HEK293 (cell line): ENCODE measurements around the gene NLGN2.
A peak's percentile ranks its signal among the peaks of the same experiment; 100 is the strongest.

Experiments
- CTCF ChIA-PET: fragments of 350-600 bp; formaldehyde crosslinking; extraction: SDS; loops from one replicate; lab custom pipeline; 2021; ENCODE audit warnings: antibody characterized with exemption; lab: Yijun Ruan, JAX
- POLR2A ChIA-PET: fragments of 300-600 bp; formaldehyde crosslinking; extraction: SDS; loops from one replicate; lab custom pipeline; 2020; ENCODE audit warnings: antibody characterized with exemption, inconsistent platforms; lab: Yijun Ruan, JAX
- H3K27ac ChIP-seq: fragments of 200-500 bp; sonication (Bioruptor generic); 2 replicates; pipeline ENCODE4 v1.5.1; 2014; ENCODE audit warnings: low read depth, low read length, control low read depth, inconsistent platforms; ENCODE audit errors: extremely low read depth
- H3K36me3 ChIP-seq, 2 experiments: fragments of 200-500 bp in 1 of 2; sonication (Bioruptor generic) in 1 of 2; 1 replicate in 1 of 2; 2 replicates in 1 of 2; pipeline ENCODE4 v1.5.1; 2014 to 2017; ENCODE audit warnings: inconsistent platforms in 2 of 2, low read length in 2 of 2; ENCODE audit not compliant: control insufficient read depth in 2 of 2, insufficient read depth in 1 of 2
- H3K4me1 ChIP-seq: fragments of 200-500 bp; sonication (Bioruptor generic); 2 replicates; pipeline ENCODE4 v1.5.1; 2014; ENCODE audit warnings: mild to moderate bottlenecking, low read length, inconsistent platforms; ENCODE audit not compliant: control insufficient read depth, insufficient read depth
- H3K4me3 ChIP-seq: 2 replicates; pipeline ENCODE4 v1.5.1; 2011; ENCODE audit warnings: low read depth, mild to moderate bottlenecking, control low read depth, low read length, moderate library complexity
- H3K9me3 ChIP-seq: fragments of 200-500 bp; sonication (Bioruptor generic); 2 replicates; pipeline ENCODE4 v1.5.1; 2014; ENCODE audit warnings: low read depth, low read length, inconsistent platforms; ENCODE audit not compliant: control insufficient read depth, insufficient read depth
- ATF2 ChIP-seq: fragments of 450-650 bp; formaldehyde crosslinking; IDR thresholded peaks from 2 replicates; pipeline ENCODE4 v1.5.1; 2016; ENCODE audit warnings: missing biosample characterization, missing genetic modification characterization, low read depth
- GLI2 ChIP-seq: fragments of 450-650 bp; formaldehyde crosslinking; IDR thresholded peaks from 2 replicates; pipeline ENCODE4; 2017; ENCODE audit warnings: missing biosample characterization, missing genetic modification characterization, low read depth, borderline replicate concordance
- GLIS1 ChIP-seq: fragments of 450-650 bp; formaldehyde crosslinking; IDR thresholded peaks from 2 replicates; pipeline ENCODE4 v1.5.1; 2016; ENCODE audit warnings: missing biosample characterization, missing genetic modification characterization
- KLF1 ChIP-seq: fragments of 450-650 bp; formaldehyde crosslinking; IDR thresholded peaks from 2 replicates; pipeline ENCODE4 v1.5.1; 2016; ENCODE audit warnings: missing biosample characterization, missing genetic modification characterization
- MYNN ChIP-seq: fragments of 450-650 bp; formaldehyde crosslinking; IDR thresholded peaks from 2 replicates; pipeline ENCODE4 v1.5.1; 2016; ENCODE audit warnings: missing biosample characterization, missing genetic modification characterization, borderline replicate concordance
- PATZ1 ChIP-seq: fragments of 450-650 bp; formaldehyde crosslinking; IDR thresholded peaks from 2 replicates; pipeline ENCODE4 v1.5.1; 2016; ENCODE audit warnings: missing biosample characterization, missing genetic modification characterization
- PRDM6 ChIP-seq: fragments of 450-650 bp; formaldehyde crosslinking; IDR thresholded peaks from 2 replicates; pipeline ENCODE4 v1.5.1; 2017; ENCODE audit warnings: missing biosample characterization, missing genetic modification characterization
- SP2 ChIP-seq: fragments of 450-650 bp; formaldehyde crosslinking; IDR thresholded peaks from 2 replicates; pipeline ENCODE4 v1.5.1; 2016; ENCODE audit warnings: missing biosample characterization, missing genetic modification characterization
- ZBTB48 ChIP-seq: fragments of 450-650 bp; formaldehyde crosslinking; IDR thresholded peaks from 2 replicates; pipeline ENCODE4 v1.5.1; 2016; ENCODE audit warnings: missing biosample characterization, missing genetic modification characterization
- ZFP41 ChIP-seq: fragments of 450-650 bp; formaldehyde crosslinking; IDR thresholded peaks from 2 replicates; pipeline ENCODE4 v1.5.1; 2016; ENCODE audit warnings: missing biosample characterization, missing genetic modification characterization, borderline replicate concordance
- ZNF146 ChIP-seq: fragments of 450-650 bp; formaldehyde crosslinking; IDR thresholded peaks from 2 replicates; pipeline ENCODE4 v1.5.1; 2016; ENCODE audit warnings: missing biosample characterization, missing genetic modification characterization
- ZNF16 ChIP-seq: fragments of 450-650 bp; formaldehyde crosslinking; IDR thresholded peaks from 2 replicates; pipeline ENCODE4 v1.5.1; 2016; ENCODE audit warnings: low read depth, missing biosample characterization, missing genetic modification characterization
- ZNF202 ChIP-seq: fragments of 450-650 bp; formaldehyde crosslinking; IDR thresholded peaks from 2 replicates; pipeline ENCODE4 v1.5.1; 2016; ENCODE audit warnings: missing biosample characterization, missing genetic modification characterization, borderline replicate concordance
- ZNF433 ChIP-seq: fragments of 450-650 bp; formaldehyde crosslinking; IDR thresholded peaks from 2 replicates; pipeline ENCODE4 v1.5.1; 2016; ENCODE audit warnings: missing biosample characterization, missing genetic modification characterization, low read depth
- ZNF664 ChIP-seq: fragments of 450-650 bp; formaldehyde crosslinking; IDR thresholded peaks from 2 replicates; pipeline ENCODE4 v1.5.1; 2016; ENCODE audit warnings: missing biosample characterization, missing genetic modification characterization
- ZNF670 ChIP-seq: fragments of 450-650 bp; formaldehyde crosslinking; IDR thresholded peaks from 2 replicates; pipeline ENCODE4 v1.5.1; 2016; ENCODE audit warnings: missing biosample characterization, missing genetic modification characterization, low read depth
- ZNF704 ChIP-seq: fragments of 450-650 bp; formaldehyde crosslinking; IDR thresholded peaks from 2 replicates; pipeline ENCODE4 v1.5.1; 2016; ENCODE audit warnings: missing biosample characterization, missing genetic modification characterization
- ZNF776 ChIP-seq: fragments of 450-650 bp; formaldehyde crosslinking; IDR thresholded peaks from 2 replicates; pipeline ENCODE4 v1.5.0; 2017; ENCODE audit warnings: missing biosample characterization, missing genetic modification characterization, borderline replicate concordance
- ZSCAN30 ChIP-seq: fragments of 450-650 bp; IDR thresholded peaks from 2 replicates; pipeline ENCODE4 v1.5.1; 2018; ENCODE audit warnings: missing biosample characterization, mild to moderate bottlenecking, missing genetic modification characterization, moderate library complexity

The NLGN2 gene

GRCh38 chr17:7380855-7381683 is 26.6 kb upstream of the NLGN2 start, which contains the start of gene TNK1:
Gene TNK1 (plus strand): TSS chr17:7381089. CDS start chr17:7382927, 1,838 bp downstream.
- H3K4me3 ChIP-seq, result peak within 1 kb of the TSS; percentile 47
- CTCF ChIA-PET, result interaction anchor here (0.7 to 1.3 kb wide), 4 partner anchors 18 to 180 kb away, joined by 3 to 5 read pairs (median 4); no protein-coding TSS in a partner anchor
- TF ChIP-seq ZSCAN30 (tag by site-specific recombination) (peak; percentile 48; the same call in 1 of the 2 replicates), MYNN (tag by site-specific recombination) (no peak), SP2 (tag by site-specific recombination) (peak; percentile 54), GLIS1 (tag by site-specific recombination) (peak; percentile 86), KLF1 (tag by site-specific recombination) (peak; percentile 48; the same call in 1 of the 2 replicates), ZNF664 (tag by site-specific recombination) (no peak), ZNF704 (tag by site-specific recombination) (no peak), ZNF146 (no peak), ATF2 (tag by site-specific recombination) (no peak), ZBTB48 (tag by site-specific recombination) (peak; percentile 62; the same call in 1 of the 2 replicates)

GRCh38 chr17:7382901-7383300 is 24.7 kb upstream of the NLGN2 start:
- POLR2A ChIA-PET, result interaction anchor here (1.1 kb wide), 2 partner anchors 15 to 21 kb away, joined by 3 to 4 read pairs; partner anchors contain the start of gene TMEM256
- CTCF ChIA-PET, result interaction anchor here (1.2 kb wide), 1 partner anchor 27 kb away, joined by 3 read pairs; no protein-coding TSS in a partner anchor
- H3K9me3 ChIP-seq, result no peaks in the 10 kb centered on the region
- TF ChIP-seq ZNF202 (tag by site-specific recombination) (no peak), PATZ1 (no peak), KLF1 (tag by site-specific recombination) (no peak), ZNF433 (tag by site-specific recombination) (no peak), PRDM6 (no peak), ZNF16 (no peak), ZFP41 (tag by site-specific recombination) (no peak), ZNF776 (tag by site-specific recombination) (no peak), GLI2 (tag by site-specific recombination) (no peak), ZNF670 (tag by site-specific recombination) (no peak)
- TF ChIP-seq, all 188 proteins: peak for 0
- Histone ChIP-seq H3K4me1 (no peaks in the 10 kb centered on the region), H3K36me3 (no peaks in the 10 kb centered on the region; a peak in 1 of 3 replicates), H3K27ac (no peak overlapping the region), H3K4me3 (no peak overlapping the region)

More at GRCh38 chr17:7380855-7381683, 26.6 kb upstream of the NLGN2 start, which contains the start of gene TNK1:
- Histone ChIP-seq H3K36me3 (no peaks in the 10 kb centered on the region), H3K9me3 (no peaks in the 10 kb centered on the region), H3K4me1 (no peaks in the 10 kb centered on the region), H3K27ac (no peak within 1 kb of the TSS)
- POLR2A ChIA-PET, result interaction anchor here (0.8 to 1.3 kb wide), 2 partner anchors 23 kb away, joined by 3 to 9 read pairs; partner anchors contain the start of gene TMEM256
